GM12892 (cell line): Measurements from ENCODE around the gene DNAH1.

Experiments
- POLR2A ChIP-seq: IDR thresholded peaks from 2 replicates; pipeline ENCODE4 v1.6.1; 2011; ENCODE audit warnings: low read depth, low read length, control low read depth
- POLR2AphosphoS5 ChIP-seq: IDR thresholded peaks from 2 replicates; pipeline ENCODE4 v1.6.1; 2011; ENCODE audit warnings: low read depth, low read length, control low read depth
- TAF1 ChIP-seq: IDR thresholded peaks from 2 replicates; pipeline ENCODE4 v1.6.1; 2011; ENCODE audit warnings: low read depth, mild to moderate bottlenecking, control low read depth, low read length, borderline replicate concordance

DNA sequence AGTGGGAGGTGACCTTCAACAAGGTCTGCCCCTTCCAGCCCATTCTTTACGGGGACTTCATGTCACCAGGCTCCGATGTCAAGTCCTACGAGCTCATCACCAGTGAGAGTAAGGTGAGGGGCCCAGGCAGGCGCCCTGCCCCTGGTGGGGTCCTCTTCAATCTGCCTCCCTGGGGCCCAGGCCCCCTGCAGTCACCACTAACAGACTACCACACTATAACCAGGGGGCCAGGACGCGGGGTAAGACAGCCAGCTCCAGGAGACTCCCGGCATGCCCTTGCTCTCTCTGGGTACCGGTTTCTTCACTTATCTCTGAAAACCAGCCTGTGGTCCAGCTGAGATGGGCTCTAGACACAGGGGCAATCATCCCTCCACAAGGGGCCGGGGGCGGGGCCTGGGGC is 63.9 kb downstream of the DNAH1 start:
- no peak for TF ChIP-seq POLR2A
- TF ChIP-seq TAF1: no peak
- TF ChIP-seq POLR2AphosphoS5: no peak
